Fibroblast of villous mesenchyme (primary cell): ENCODE results near the gene TMTC2. TPM values are rescaled to one million over a fixed set of nuclear protein-coding genes. Genes with fewer than 3 reads are reported as not detected.

ENCODE experiments used
- DNase-seq: peaks from one replicate; pipeline ENCODE4 v3.0.0-alpha.2; 2010; ENCODE audit warnings: low read depth
- H3K4me3 ChIP-seq: 2 replicates; pipeline ENCODE4 v1.5.1; 2011; ENCODE audit warnings: low read depth, mild to moderate bottlenecking, low read length
- CTCF ChIP-seq: IDR thresholded peaks from 2 replicates; pipeline ENCODE4 v1.5.1; 2012; ENCODE audit warnings: low read depth, mild to moderate bottlenecking, low read length; ENCODE audit not compliant: insufficient read depth
- total RNA-seq: library from RNA; depleted of rRNA; stranded (reverse); fragments of >200 nt; gene quantifications from 2 replicates; pipeline ENCODE4 v1.2.3, GENCODE V29; 2012

TMTC2 gene
- total RNA-seq, 1 donor: 5.2 TPM

- TF ChIP-seq CTCF: no peak
- DNase-seq: no peak
- H3K4me3 ChIP-seq: no peak overlapping the region
These were observed 362.6 kb downstream of the TMTC2 start for GRCh38 chr12:83049306-83049705.

- H3K4me3 ChIP-seq: no peak overlapping the region
- no peak for TF ChIP-seq CTCF
- no peak for DNase-seq
These were observed 366.3 kb downstream of the TMTC2 start for GRCh38 chr12:83052890-83053541.

GRCh38 chr12:83057436-83057835 is 370.7 kb downstream of the TMTC2 start:
- DNase-seq: no peak
- TF ChIP-seq CTCF: no peak

GRCh38 chr12:83059107-83059506 is 372.4 kb downstream of the TMTC2 start:
- DNase-seq: no peak
- no peak overlapping the region for H3K4me3 ChIP-seq
- TF ChIP-seq CTCF: no peak

More at GRCh38 chr12:83057436-83057835, 370.7 kb downstream of the TMTC2 start:
- no peak overlapping the region for H3K4me3 ChIP-seq

GRCh38 chr12:83065562-83065961 is 378.9 kb downstream of the TMTC2 start:
- no peak for TF ChIP-seq CTCF
- no peak overlapping the region for H3K4me3 ChIP-seq
- DNase-seq: no peak

- no peak for TF ChIP-seq CTCF
- DNase-seq: no peak
These were observed 381.3 kb downstream of the TMTC2 start for GRCh38 chr12:83067981-83068380.

GRCh38 chr12:83074358-83074894 is 387.7 kb downstream of the TMTC2 start:
- TF ChIP-seq CTCF: no peak
- DNase-seq: no peak

More at GRCh38 chr12:83067981-83068380, 381.3 kb downstream of the TMTC2 start:
- no peak overlapping the region for H3K4me3 ChIP-seq

More at GRCh38 chr12:83074358-83074894, 387.7 kb downstream of the TMTC2 start:
- H3K4me3 ChIP-seq: no peak overlapping the region
